Keratinocyte (primary cell): ENCODE measurements around the gene MFAP4. TPM values are rescaled to one million over a fixed set of nuclear protein-coding genes. Genes with fewer than 3 reads are reported as not detected.

Source experiments
- DNase-seq: peaks from one replicate; pipeline ENCODE4 v3.0.0-alpha.2; 2011; ENCODE audit warnings: low read depth, missing footprints, low spot score
- FAIRE-seq: peaks from 2 replicates; lab custom pipeline; 2011; peaks lifted over from hg19 to GRCh38; lab: Jason Lieb, UNC
- H2AFZ ChIP-seq: 2 replicates; pipeline ENCODE4 v1.6.0; 2012; ENCODE audit warnings: low read length, control low read depth, inconsistent platforms; ENCODE audit not compliant: control insufficient read depth
- H3K27ac ChIP-seq: 2 replicates; pipeline ENCODE4 v1.5.1; 2011; ENCODE audit warnings: low read length; ENCODE audit not compliant: control insufficient read depth, insufficient read depth
- H3K27me3 ChIP-seq: 3 replicates; pipeline ENCODE4 v1.6.0; 2011; ENCODE audit warnings: low read length; ENCODE audit not compliant: control insufficient read depth, insufficient read depth; ENCODE audit errors: extremely low read depth
- H3K36me3 ChIP-seq, 2 experiments: 2 replicates in 1 of 2; 3 replicates in 1 of 2; pipeline ENCODE4 v1.5.1; 2011; ENCODE audit warnings: low read length in 2 of 2, mild to moderate bottlenecking in 1 of 2; ENCODE audit not compliant: control insufficient read depth in 2 of 2, insufficient read depth in 2 of 2; ENCODE audit errors: extremely low read depth in 1 of 2
- H3K4me1 ChIP-seq: 3 replicates; pipeline ENCODE4 v1.5.1; 2011; ENCODE audit warnings: low read length; ENCODE audit not compliant: control insufficient read depth, insufficient read depth; ENCODE audit errors: extremely low read depth
- H3K4me2 ChIP-seq: 3 replicates; pipeline ENCODE4 v1.6.0; 2011; ENCODE audit warnings: low read depth, low read length; ENCODE audit not compliant: control insufficient read depth, insufficient read depth; ENCODE audit errors: extremely low read depth
- H3K4me3 ChIP-seq, 3 experiments: fragments of 200-600 bp in 1 of 3; sonication (generic) in 1 of 3; 2 replicates in 2 of 3; 3 replicates in 1 of 3; pipeline ENCODE4 v1.5.1; 2011 to 2016; ENCODE audit warnings: low read length in 3 of 3, mild to moderate bottlenecking in 3 of 3, control low read depth in 2 of 3, inconsistent platforms in 1 of 3, low read depth in 1 of 3, mixed read lengths in 1 of 3, mixed run types in 1 of 3, moderate library complexity in 1 of 3; ENCODE audit not compliant: control insufficient read depth in 2 of 3, insufficient read depth in 2 of 3; ENCODE audit errors: extremely low read depth in 1 of 3
- H3K79me2 ChIP-seq: 2 replicates; pipeline ENCODE4 v1.6.0; 2012; ENCODE audit warnings: low read length; ENCODE audit not compliant: control insufficient read depth, insufficient read depth
- H3K9ac ChIP-seq: 3 replicates; pipeline ENCODE4 v1.6.0; 2011; ENCODE audit warnings: low read length; ENCODE audit not compliant: control insufficient read depth, insufficient read depth; ENCODE audit errors: extremely low read depth
- H3K9me1 ChIP-seq: 3 replicates; pipeline ENCODE4 v1.6.0; 2011; ENCODE audit warnings: low read length; ENCODE audit not compliant: control insufficient read depth, insufficient read depth; ENCODE audit errors: extremely low read depth
- H3K9me3 ChIP-seq: 2 replicates; pipeline ENCODE4 v1.5.1; 2012; ENCODE audit warnings: low read depth, low read length; ENCODE audit not compliant: control insufficient read depth
- H4K20me1 ChIP-seq: 3 replicates; pipeline ENCODE4 v1.6.0; 2011; ENCODE audit warnings: low read length; ENCODE audit not compliant: control insufficient read depth, insufficient read depth; ENCODE audit errors: extremely low read depth
- EZH2 ChIP-seq: IDR thresholded peaks from one replicate; pipeline ENCODE4 v1.6.1; 2012; ENCODE audit warnings: inconsistent platforms, mild to moderate bottlenecking, low read length, moderate library complexity
- dilution Hi-C: fragments of 300-500 bp; cut with MboI; formaldehyde crosslinking; loops from one replicate; pipeline ENCODE4 v1.7.0; 2020; ENCODE audit warnings: low sequenced_read_pairs; ENCODE audit not compliant: extremely low pct_ligation_motif_present
- polyA plus RNA-seq, 5 experiments: library from polyadenylated mRNA; depleted of rRNA in 3 of 5; stranded (reverse) in 3 of 5; stranded (forward) in 1 of 5; unstranded in 1 of 5; fragments of >200 nt; gene quantifications; 1 replicate in 1 of 5; 2 replicates in 3 of 5; 3 replicates in 1 of 5; pipeline versions ENCODE4 v1.2.1 to v1.2.3, GENCODE V29; 2011 to 2012; ENCODE audit warnings: missing spikeins in 2 of 5, low read depth in 1 of 5, low replicate concordance in 1 of 5
- TF ChIP-seq, protein P1 (sequence below), 3 experiments: IDR thresholded peaks in 1 of 3; conservative IDR thresholded peaks in 1 of 3; optimal IDR thresholded peaks in 1 of 3; 2 replicates in 2 of 3; 3 replicates in 1 of 3; pipeline versions ENCODE3 to v1.5.1; 2011; ENCODE audit warnings: low read length in 3 of 3, mild to moderate bottlenecking in 3 of 3, moderate library complexity in 2 of 3, control low read depth in 1 of 3, inconsistent platforms in 1 of 3; ENCODE audit not compliant: insufficient read depth in 2 of 3; ENCODE audit errors: extremely low read depth in 1 of 3

The MFAP4 gene
- polyA plus RNA-seq, 1 donor (not counting 4 experiments of a cell fraction or from before 2014, with no cell fraction given) = not detected

DNA sequence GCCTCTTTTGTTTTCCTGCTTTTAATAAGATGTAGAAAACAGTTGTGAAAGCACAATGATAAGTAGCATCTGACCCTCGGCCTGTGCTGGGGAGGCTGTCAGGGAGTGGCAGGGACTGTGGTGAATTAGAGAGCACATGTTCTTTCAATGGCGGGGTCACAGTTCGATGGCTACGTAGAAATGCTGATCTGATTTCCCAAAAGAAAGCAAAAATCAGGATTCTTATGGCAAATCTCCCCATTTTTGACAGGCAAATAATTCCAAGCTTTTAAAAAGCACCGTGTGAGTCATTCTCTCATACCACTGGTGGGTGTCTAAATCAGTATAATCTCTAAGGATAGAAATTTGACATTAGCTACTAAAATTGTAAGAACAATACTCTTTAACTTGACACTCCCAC, 12.9 kb downstream of the MFAP4 start:
- no peak for DNase-seq
- peaks cover 4% of the 10 kb centered on the region for H3K4me1 ChIP-seq
- no peaks in the 10 kb centered on the region for H3K9me1 ChIP-seq
- no peak for FAIRE-seq
- H2AFZ ChIP-seq = no peak overlapping the region
- no peak overlapping the region for H3K27ac ChIP-seq
- no peak overlapping the region for H3K4me2 ChIP-seq
- dilution Hi-C loops = loop anchor here (25.0 kb wide), 1 partner anchor 288 kb away; no protein-coding TSS in a partner anchor
- no peak overlapping the region for H3K4me3 ChIP-seq
- no peak overlapping the region for H3K9ac ChIP-seq
- H3K27me3 ChIP-seq = no peaks in the 10 kb centered on the region
- H3K9me3 ChIP-seq = no peaks in the 10 kb centered on the region
- TF ChIP-seq EZH2 = no peak
- TF ChIP-seq, protein P1, sequence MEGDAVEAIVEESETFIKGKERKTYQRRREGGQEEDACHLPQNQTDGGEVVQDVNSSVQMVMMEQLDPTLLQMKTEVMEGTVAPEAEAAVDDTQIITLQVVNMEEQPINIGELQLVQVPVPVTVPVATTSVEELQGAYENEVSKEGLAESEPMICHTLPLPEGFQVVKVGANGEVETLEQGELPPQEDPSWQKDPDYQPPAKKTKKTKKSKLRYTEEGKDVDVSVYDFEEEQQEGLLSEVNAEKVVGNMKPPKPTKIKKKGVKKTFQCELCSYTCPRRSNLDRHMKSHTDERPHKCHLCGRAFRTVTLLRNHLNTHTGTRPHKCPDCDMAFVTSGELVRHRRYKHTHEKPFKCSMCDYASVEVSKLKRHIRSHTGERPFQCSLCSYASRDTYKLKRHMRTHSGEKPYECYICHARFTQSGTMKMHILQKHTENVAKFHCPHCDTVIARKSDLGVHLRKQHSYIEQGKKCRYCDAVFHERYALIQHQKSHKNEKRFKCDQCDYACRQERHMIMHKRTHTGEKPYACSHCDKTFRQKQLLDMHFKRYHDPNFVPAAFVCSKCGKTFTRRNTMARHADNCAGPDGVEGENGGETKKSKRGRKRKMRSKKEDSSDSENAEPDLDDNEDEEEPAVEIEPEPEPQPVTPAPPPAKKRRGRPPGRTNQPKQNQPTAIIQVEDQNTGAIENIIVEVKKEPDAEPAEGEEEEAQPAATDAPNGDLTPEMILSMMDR (optimal IDR thresholded peaks at IDR 0.05 in 1 of 3, IDR thresholded peaks at IDR 0.05 in 1 of 3, conservative IDR thresholded peaks at IDR 0.05 in 1 of 3; ENCODE audit: extremely low read depth in 1 of 3, insufficient read depth in 2 of 3, low read length in 3 of 3) = no peak
- H3K36me3 ChIP-seq = no peaks in the 10 kb centered on the region
- H4K20me1 ChIP-seq = no peaks in the 10 kb centered on the region
- H3K79me2 ChIP-seq = peaks cover 6% of the 10 kb centered on the region

DNA sequence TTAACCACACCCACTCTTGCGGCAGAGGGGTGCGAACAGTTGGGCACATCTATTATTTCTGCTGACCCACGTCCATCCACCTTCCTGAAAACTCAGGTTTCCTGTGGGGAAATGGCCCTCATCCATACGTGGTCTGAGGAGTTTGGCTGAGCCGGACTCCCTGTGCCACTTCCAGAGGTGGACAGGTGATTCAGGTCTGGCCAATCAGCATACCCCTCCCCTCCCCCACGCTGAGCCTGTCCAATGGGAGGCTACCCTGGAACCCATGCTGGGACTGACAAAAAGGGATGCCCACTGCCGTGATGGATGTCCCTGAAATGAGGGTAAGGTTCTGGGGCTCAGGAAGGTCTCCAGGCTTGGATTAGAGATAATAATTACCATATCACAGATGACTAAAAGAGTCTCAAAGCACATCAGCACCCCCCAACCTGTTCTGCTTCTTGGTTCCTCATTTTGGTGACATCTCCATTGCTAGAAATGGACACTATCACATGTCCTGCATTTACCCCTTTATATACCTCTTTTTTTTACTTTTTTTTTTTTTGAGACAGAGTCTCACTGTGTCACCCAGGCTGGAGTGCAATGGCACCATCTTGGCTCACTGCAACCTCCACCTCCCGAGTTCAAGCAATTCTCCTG, 14.0 kb downstream of the MFAP4 start:
- Histone ChIP-seq H2AFZ (no peak overlapping the region), H3K4me2 (no peak overlapping the region)

More for the DNA sequence above, 14.0 kb downstream of the MFAP4 start:
- no peak overlapping the region for H3K27ac ChIP-seq
- H3K9me1 ChIP-seq = no peaks in the 10 kb centered on the region
- no peaks in the 10 kb centered on the region for H3K79me2 ChIP-seq
- no peaks in the 10 kb centered on the region for H3K36me3 ChIP-seq
- H3K4me1 ChIP-seq = peaks cover 3% of the 10 kb centered on the region
- no peaks in the 10 kb centered on the region for H3K27me3 ChIP-seq
- FAIRE-seq = no peak
- TF ChIP-seq, protein P1 (optimal IDR thresholded peaks at IDR 0.05 in 1 of 3, IDR thresholded peaks at IDR 0.05 in 1 of 3, conservative IDR thresholded peaks at IDR 0.05 in 1 of 3; ENCODE audit: extremely low read depth in 1 of 3, insufficient read depth in 2 of 3, low read length in 3 of 3) = no peak
- TF ChIP-seq EZH2 = no peak
- no peak overlapping the region for H3K4me3 ChIP-seq
- no peaks in the 10 kb centered on the region for H3K9me3 ChIP-seq
- DNase-seq = no peak
- dilution Hi-C loops = loop anchor here (25.0 kb wide), 1 partner anchor 289 kb away; no protein-coding TSS in a partner anchor
- H3K9ac ChIP-seq = no peak overlapping the region
- H4K20me1 ChIP-seq = no peaks in the 10 kb centered on the region
